Activated CD8-positive, alpha-beta memory T cell treated with anti-CD3 and anti-CD28 coated beads, Interleukin-2, amount 50 U/mL, for 1 hour (primary cell): ENCODE data around the gene CASP2.

Source experiments
- DNase-seq: peaks from one replicate; pipeline ENCODE4 v3.0.0-alpha.2; 2020; ENCODE audit errors: extremely low read depth

The CASP2 gene

GRCh38 chr7:143334244-143334643 is 46.1 kb downstream of the CASP2 start:
- DNase-seq = no peak

- no peak for DNase-seq
These were observed 49.1 kb downstream of the CASP2 start for GRCh38 chr7:143337216-143337615.

- DNase-seq = no peak
These were observed 53.7 kb downstream of the CASP2 start for GRCh38 chr7:143341842-143342241.

GRCh38 chr7:143343596-143343995 is 55.4 kb downstream of the CASP2 start:
- no peak for DNase-seq

GRCh38 chr7:143345428-143345900 is 57.3 kb downstream of the CASP2 start:
- peak; percentile 13 for DNase-seq

- no peak for DNase-seq
These were observed 57.9 kb downstream of the CASP2 start for GRCh38 chr7:143346018-143346417.

- no peak for DNase-seq
These were observed 59.8 kb downstream of the CASP2 start for GRCh38 chr7:143347950-143348349.

- DNase-seq = no peak
These were observed 62.9 kb downstream of the CASP2 start for GRCh38 chr7:143351060-143351459.

GRCh38 chr7:143351574-143351973 is 63.4 kb downstream of the CASP2 start:
- no peak for DNase-seq

GRCh38 chr7:143352531-143353002 is 64.4 kb downstream of the CASP2 start:
- no peak for DNase-seq

GRCh38 chr7:143354376-143354775 is 66.2 kb downstream of the CASP2 start:
- DNase-seq = no peak

- DNase-seq = no peak
These were observed 66.8 kb downstream of the CASP2 start for GRCh38 chr7:143354965-143355364.

- DNase-seq = no peak
These were observed 67.6 kb downstream of the CASP2 start for GRCh38 chr7:143355450-143356385.

GRCh38 chr7:143356414-143357050 is 68.4 kb downstream of the CASP2 start:
- no peak for DNase-seq
